NCI-H1436 (cell line): ENCODE measurements around the gene C12orf76.
"Not testable (repeated sequence)": the region's sequence is repeated elsewhere in the genome, so short reads cannot be mapped to it uniquely, and the experiment has no call there.

Experiments used
- DNase-seq: peaks from one replicate; lab custom pipeline; 2025; lab: John Stamatoyannopoulos, UW

The C12orf76 gene

GRCh38 chr12:110023059-110023980, 25.0 kb downstream of the C12orf76 start:
- DNase-seq, result no peak

DNA sequence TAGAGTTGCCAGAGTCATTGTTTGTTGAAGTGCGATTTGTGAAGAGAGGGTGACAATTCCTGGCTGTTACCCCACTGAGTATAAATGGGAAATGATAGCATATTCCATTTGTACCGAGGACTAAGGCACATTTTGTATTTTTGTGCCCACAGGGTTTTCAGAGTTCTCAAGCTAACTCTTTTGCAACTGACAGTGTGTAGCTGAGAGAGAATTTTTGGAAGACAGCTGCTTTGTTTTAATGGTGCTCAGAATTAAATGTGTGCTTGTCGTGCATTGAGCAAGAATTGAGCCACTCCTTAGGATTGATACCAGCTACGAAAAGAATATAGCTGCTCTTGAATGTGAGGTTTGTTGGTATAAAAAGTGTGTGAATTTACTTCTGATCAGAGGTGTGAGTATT, 27.4 kb downstream of the C12orf76 start:
- no peak for DNase-seq

- no peak for DNase-seq
Measured at GRCh38 chr12:110015132-110015531, 33.2 kb downstream of the C12orf76 start.

GRCh38 chr12:110012659-110013058, 35.7 kb downstream of the C12orf76 start:
- no peak for DNase-seq

DNA sequence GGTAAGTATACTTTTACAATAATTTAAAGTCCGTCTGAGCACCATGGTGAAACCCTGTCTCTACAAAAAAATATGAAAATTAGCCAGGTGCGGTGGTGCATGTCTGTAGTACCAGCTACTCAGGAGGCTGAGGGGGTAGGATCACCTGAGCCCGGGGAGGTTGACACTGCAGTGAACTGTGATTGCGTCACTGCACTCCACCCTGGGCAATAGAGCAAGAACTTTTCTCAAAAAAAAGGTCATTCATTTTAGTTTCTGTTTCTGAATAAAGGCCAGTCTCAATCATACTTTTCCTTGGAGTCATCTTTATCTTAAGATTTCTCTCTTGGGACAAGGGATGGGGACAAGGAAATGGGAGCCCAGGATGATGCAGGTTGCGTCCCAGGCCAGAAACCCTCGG, 36.2 kb downstream of the C12orf76 start:
- no peak for DNase-seq

GRCh38 chr12:110010853-110011723, 37.2 kb downstream of the C12orf76 start:
- DNase-seq, result no peak

- not testable (repeated sequence) for DNase-seq
Measured at GRCh38 chr12:110008681-110009398, 39.5 kb downstream of the C12orf76 start.

GRCh38 chr12:110007881-110008280, 40.4 kb downstream of the C12orf76 start:
- DNase-seq, result no peak

GRCh38 chr12:110006115-110006514, 42.2 kb downstream of the C12orf76 start:
- DNase-seq, result no peak

DNA sequence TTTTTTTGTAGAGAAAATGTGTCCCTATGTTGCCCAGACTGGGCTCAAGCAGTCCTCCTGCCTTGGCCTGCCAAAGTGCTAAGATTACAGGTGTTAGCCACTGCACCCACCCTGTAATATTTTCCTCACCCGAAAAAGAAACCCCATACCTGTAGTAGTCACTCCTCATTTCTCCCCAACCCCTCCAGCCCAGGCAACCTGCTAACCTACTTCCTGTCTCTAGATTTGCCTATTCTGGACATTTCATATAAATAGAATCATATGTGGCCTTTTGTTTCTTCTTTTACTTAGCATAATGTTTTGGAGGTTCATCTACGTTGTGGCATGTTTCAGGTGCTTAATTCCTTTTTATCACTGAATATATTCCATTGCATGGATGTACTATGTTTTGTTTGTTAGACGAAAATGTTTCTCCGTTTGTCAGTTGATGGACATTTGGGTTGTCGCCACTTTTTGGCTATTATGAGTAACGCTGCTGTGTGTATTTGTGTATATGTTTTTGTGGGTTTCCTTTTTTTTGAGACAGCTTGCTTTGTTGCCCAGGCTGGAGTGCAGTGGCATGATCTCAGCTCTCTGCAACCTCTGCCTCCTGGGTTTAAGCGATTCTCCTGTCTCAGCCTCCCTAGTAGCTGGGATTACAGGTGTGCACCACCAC, 42.9 kb downstream of the C12orf76 start:
- no peak for DNase-seq

GRCh38 chr12:110004598-110004997, 43.7 kb downstream of the C12orf76 start:
- no peak for DNase-seq

DNA sequence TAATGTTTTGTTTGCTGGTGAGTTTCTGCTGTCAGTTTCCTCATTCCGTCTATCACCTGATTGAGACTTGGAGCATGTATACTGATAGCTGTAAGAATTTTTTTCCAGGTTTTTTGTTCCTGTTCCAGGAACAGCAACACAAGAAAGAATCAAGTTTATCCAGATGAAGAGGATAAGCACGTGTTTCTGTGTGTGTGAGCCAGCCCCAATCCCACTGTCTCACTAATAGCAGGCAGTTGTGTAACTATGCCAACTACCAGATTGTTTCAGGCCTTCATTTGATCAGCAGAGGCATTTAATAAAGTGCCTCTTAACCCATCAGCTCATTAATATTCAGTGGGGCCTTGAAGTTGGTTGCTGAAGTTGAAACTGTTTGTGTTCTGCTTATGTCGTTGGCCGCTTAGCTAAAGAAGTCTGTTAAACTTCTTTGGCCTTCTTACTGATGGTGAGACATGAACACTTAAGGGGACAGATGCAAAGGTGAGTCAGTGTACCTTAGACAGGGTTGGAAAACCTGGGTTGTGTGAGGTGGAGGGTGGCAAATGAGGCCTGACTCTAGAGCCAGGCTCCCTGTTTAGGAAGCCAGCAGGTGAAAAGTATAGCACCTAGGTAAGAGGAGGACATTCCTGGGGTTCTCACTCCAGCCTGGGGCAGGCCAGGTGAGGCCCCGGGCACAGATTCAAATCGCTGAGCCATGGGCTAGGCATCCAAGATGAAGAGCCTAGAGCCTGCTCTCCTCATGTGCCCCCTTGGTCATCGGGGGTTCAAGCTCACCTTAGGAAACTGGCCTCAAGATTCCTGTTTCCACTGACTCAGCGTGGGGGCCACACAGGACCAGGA, 45.4 kb downstream of the C12orf76 start:
- no peak for DNase-seq

GRCh38 chr12:110001596-110001995, 46.7 kb downstream of the C12orf76 start:
- DNase-seq, result no peak

DNA sequence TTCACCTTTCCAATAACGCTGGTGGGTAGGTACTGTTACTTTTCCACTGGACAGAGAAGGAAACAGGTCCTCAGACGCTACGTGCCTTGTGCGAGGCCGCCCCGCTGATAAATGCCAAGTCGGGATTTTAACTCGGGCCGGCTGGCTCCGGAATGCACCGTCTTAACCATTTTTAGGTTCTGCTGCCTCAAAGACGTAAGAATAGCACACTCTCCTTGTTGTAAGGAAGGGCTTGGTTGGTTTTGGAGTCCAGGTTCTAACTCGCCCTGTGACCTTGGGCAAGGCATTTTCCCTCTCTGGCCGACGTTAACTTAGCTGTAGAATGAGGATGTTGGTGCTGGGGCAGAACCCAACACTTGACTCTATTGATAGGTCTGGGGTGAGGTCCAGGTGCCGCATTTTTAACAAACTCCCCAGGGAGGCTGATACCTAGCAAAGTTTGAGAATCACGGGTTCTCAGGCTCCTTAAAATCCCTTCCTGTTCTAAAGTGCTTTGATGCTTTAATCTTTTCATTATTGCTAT, 48.3 kb downstream of the C12orf76 start:
- no peak for DNase-seq

- no peak for DNase-seq
Measured at GRCh38 chr12:109999649-109999971, 48.7 kb downstream of the C12orf76 start.

DNA sequence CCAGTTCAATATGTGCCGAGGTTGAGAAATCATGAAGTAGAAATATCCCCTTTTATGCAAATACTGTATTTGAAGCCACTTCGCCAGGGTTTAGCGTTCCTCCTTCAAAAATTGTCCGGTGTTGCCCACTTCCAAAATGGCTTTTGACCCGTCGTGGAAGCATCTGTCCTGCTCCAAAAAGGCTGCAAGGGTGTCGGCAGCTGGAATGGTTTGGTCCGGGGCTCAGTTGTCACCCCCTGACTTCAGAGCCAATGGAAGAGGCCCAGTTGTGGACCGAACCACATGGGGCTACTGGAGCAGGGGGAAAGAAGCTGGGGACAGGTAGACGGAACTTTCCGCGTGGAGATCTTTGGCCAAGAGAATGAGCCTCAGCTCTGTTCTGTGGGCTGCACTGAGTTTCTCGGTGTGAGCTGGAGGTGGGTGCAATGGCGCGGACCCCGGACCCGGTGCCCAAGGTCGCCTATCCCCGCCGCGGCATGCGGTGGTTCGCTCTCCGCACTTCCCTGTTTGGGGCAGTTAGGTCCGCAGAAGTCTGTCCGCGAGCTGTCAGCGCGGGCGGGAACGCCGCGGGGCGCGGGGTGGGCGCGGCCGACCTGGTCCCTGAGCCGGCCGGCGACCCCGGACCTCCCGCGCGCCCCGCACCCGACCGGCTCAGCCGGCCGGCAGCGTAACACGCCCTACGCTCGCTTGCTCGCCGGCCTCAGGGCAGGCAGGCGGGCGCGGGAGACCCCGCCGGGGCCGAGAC, 49.2 kb downstream of the C12orf76 start, which contains the start of gene ANKRD13A:
TSS of gene ANKRD13A (plus strand) at position 527 of the 745 bp plus-strand sequence. CDS start 259 bp downstream, outside the sequence.
- DNase-seq, result peak; percentile 84

DNA sequence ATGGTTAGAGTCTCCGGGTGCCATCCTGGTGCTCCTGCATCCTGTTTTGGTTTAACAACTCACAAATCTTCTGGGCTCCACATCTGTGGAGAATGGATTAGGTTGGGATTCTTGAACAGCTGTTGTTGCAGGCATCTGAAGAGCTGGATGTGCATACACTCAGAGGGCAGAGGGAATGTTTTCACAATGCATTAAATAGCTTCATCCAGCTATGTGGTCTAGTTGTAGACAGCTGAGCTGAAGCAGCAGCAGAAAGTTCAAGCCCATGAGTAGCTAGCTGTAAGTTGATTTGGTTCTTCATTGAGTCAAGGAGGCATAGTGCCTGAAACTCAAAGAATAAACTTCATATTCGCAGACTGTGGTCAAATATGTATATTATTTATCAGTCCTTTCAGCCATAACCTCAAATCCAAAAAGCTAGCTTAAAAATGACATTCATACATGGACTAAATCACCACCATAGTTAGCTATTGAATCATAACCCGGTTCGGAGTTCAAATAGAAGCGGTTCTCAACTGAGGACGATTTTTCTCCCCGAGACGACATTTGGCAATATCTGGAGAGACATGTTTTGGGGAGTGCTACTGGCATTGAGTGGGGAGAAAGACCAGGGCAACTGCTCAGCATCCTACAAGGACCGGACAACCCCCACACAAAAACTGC, 50.0 kb downstream of the C12orf76 start:
- DNase-seq, result no peak

- DNase-seq, result no peak
Measured at GRCh38 chr12:109997393-109997792, 50.9 kb downstream of the C12orf76 start.

- DNase-seq, result no peak
Measured at GRCh38 chr12:109996483-109996853, 51.9 kb downstream of the C12orf76 start.
